NCI-H128 (cell line): ENCODE measurements around the gene METTL22.
"Not testable (repeated sequence)": the region's sequence is repeated elsewhere in the genome, so short reads cannot be mapped to it uniquely, and the experiment has no call there.

Experiments used
- DNase-seq: peaks from one replicate; lab custom pipeline; 2025; ENCODE audit not compliant: unreplicated experiment; lab: John Stamatoyannopoulos, UW

Gene METTL22

GRCh38 chr16:8631373-8631772 lies 9.9 kb downstream of the METTL22 start:
- DNase-seq = no peak

GRCh38 chr16:8631818-8632465 lies 10.4 kb downstream of the METTL22 start:
- DNase-seq = no peak

GRCh38 chr16:8632675-8633182 lies 11.2 kb downstream of the METTL22 start:
- no peak for DNase-seq

GRCh38 chr16:8634991-8635736 lies 13.7 kb downstream of the METTL22 start:
- DNase-seq = no peak

GRCh38 chr16:8639694-8640093 lies 18.2 kb downstream of the METTL22 start:
- DNase-seq = no peak

GRCh38 chr16:8641671-8642070 lies 20.2 kb downstream of the METTL22 start:
- DNase-seq = no peak

- no peak for DNase-seq
These were observed 20.6 kb downstream of the METTL22 start for GRCh38 chr16:8642146-8642545.

- DNase-seq = no peak
These were observed 23.0 kb downstream of the METTL22 start for GRCh38 chr16:8644211-8645140.

- no peak for DNase-seq
These were observed 23.6 kb downstream of the METTL22 start for GRCh38 chr16:8645141-8645521.

GRCh38 chr16:8645831-8646230 lies 24.3 kb downstream of the METTL22 start:
- no peak for DNase-seq

- no peak for DNase-seq
These were observed 25.0 kb downstream of the METTL22 start for GRCh38 chr16:8646326-8647053.

GRCh38 chr16:8647721-8648318 lies 26.3 kb downstream of the METTL22 start:
- DNase-seq = no peak

GRCh38 chr16:8648877-8649276 lies 27.4 kb downstream of the METTL22 start:
- no peak for DNase-seq

GRCh38 chr16:8649829-8650554 lies 28.5 kb downstream of the METTL22 start:
- no peak for DNase-seq

GRCh38 chr16:8651958-8652357 lies 30.5 kb downstream of the METTL22 start:
- not testable (repeated sequence) for DNase-seq

- no peak for DNase-seq
These were observed 33.8 kb downstream of the METTL22 start for GRCh38 chr16:8655184-8655717.

GRCh38 chr16:8656376-8656775 lies 34.9 kb downstream of the METTL22 start:
- no peak for DNase-seq

GRCh38 chr16:8660841-8661301 lies 39.4 kb downstream of the METTL22 start:
- peak; percentile 47 for DNase-seq

- DNase-seq = no peak
These were observed 40.2 kb downstream of the METTL22 start for GRCh38 chr16:8661703-8662102.
